IMR-90 (cell line): ENCODE measurements around the gene PSME4. TPM values are rescaled to one million over a fixed set of nuclear protein-coding genes. Genes with fewer than 3 reads are reported as not detected.

Experiments
- ATAC-seq: fragments of 200-7000 bp; cut with Tn5 transposase; 2 replicates; pipeline ENCODE4 v1.9.1; 2020; ENCODE audit warnings: low read depth, mild to moderate bottlenecking, moderate library complexity
- BruUV-seq: library from RNA; stranded (reverse); fragments of 400-500 nt; replicated peaks from 2 replicates; lab custom pipeline; 2021; lab: Mats Ljungman, UMichigan
- CTCF ChIA-PET: fragments of 300-600 bp; formaldehyde crosslinking; extraction: SDS; loops from one replicate; lab custom pipeline; 2021; ENCODE audit warnings: antibody characterized with exemption; lab: Yijun Ruan, JAX
- POLR2A ChIA-PET: fragments of 300-600 bp; sonication (Branson Sonifier 250); formaldehyde crosslinking; loops from one replicate; lab custom pipeline; 2022; ENCODE audit warnings: antibody characterized with exemption; ENCODE audit not compliant: unreplicated experiment; lab: Charles Lee
- DNase-seq: peaks from one replicate; pipeline ENCODE4 v3.0.0; 2013
- H2AFZ ChIP-seq: replicated peaks from 2 replicates; pipeline ENCODE3; 2013; ENCODE audit warnings: low read length, mild to moderate bottlenecking; ENCODE audit not compliant: poor library complexity
- H2AK5ac ChIP-seq: 2 replicates; pipeline ENCODE4 v1.6.1; 2013; ENCODE audit warnings: low read depth, low read length, inconsistent platforms
- H2AK9ac ChIP-seq: replicated peaks from 2 replicates; pipeline ENCODE3; 2013; ENCODE audit warnings: mild to moderate bottlenecking, low read depth, low read length, moderate library complexity; ENCODE audit not compliant: poor library complexity
- H2BK120ac ChIP-seq: 2 replicates; pipeline ENCODE4 v1.6.1; 2013; ENCODE audit warnings: low read depth, low read length, inconsistent platforms
- H2BK15ac ChIP-seq: 3 replicates; pipeline ENCODE4 v1.6.1; 2013; ENCODE audit warnings: low read depth, low read length, inconsistent platforms
- H2BK20ac ChIP-seq: 2 replicates; pipeline ENCODE4 v1.6.1; 2013; ENCODE audit warnings: low read depth, mild to moderate bottlenecking, inconsistent platforms, low read length, moderate library complexity
- H2BK5ac ChIP-seq: 2 replicates; pipeline ENCODE4 v1.6.1; 2013; ENCODE audit warnings: mild to moderate bottlenecking, low read depth, low read length, inconsistent platforms; ENCODE audit not compliant: poor library complexity, severe bottlenecking
- H3K14ac ChIP-seq: replicated peaks from 2 replicates; pipeline ENCODE4 v1.6.1; 2013; ENCODE audit warnings: low read depth, low read length, inconsistent platforms
- H3K18ac ChIP-seq: 2 replicates; pipeline ENCODE4 v1.6.1; 2013; ENCODE audit warnings: low read depth, low read length, control low read depth
- H3K23ac ChIP-seq: 2 replicates; pipeline ENCODE4 v1.6.1; 2013; ENCODE audit warnings: low read depth, low read length, inconsistent platforms
- H3K27ac ChIP-seq: 2 replicates; pipeline ENCODE4 v1.5.1; 2013; ENCODE audit warnings: mild to moderate bottlenecking, control low read depth, low read length; ENCODE audit not compliant: insufficient read depth
- H3K27me3 ChIP-seq: 2 replicates; pipeline ENCODE4 v1.6.1; 2013; ENCODE audit warnings: low read length; ENCODE audit not compliant: control insufficient read depth, insufficient read depth
- H3K36me3 ChIP-seq: 2 replicates; pipeline ENCODE4 v1.6.1; 2013; ENCODE audit warnings: low read length, mixed read lengths; ENCODE audit not compliant: control insufficient read depth, insufficient read depth
- H3K4ac ChIP-seq: 2 replicates; pipeline ENCODE4 v1.6.1; 2013; ENCODE audit warnings: low read depth, low read length, inconsistent platforms
- H3K4me1 ChIP-seq: 2 replicates; pipeline ENCODE4 v1.6.1; 2013; ENCODE audit warnings: low read length, mixed read lengths; ENCODE audit not compliant: control insufficient read depth, insufficient read depth
- H3K4me2 ChIP-seq: 2 replicates; pipeline ENCODE4 v1.6.1; 2013; ENCODE audit warnings: low read depth, mild to moderate bottlenecking, control low read depth, low read length, moderate library complexity
- H3K4me3 ChIP-seq: 2 replicates; pipeline ENCODE4 v1.5.1; 2013; ENCODE audit warnings: low read depth, mild to moderate bottlenecking, control low read depth, low read length, moderate library complexity; ENCODE audit not compliant: insufficient read depth
- H3K56ac ChIP-seq: 2 replicates; pipeline ENCODE4 v1.6.1; 2013; ENCODE audit warnings: low read length, inconsistent platforms; ENCODE audit not compliant: insufficient read depth; ENCODE audit errors: extremely low read depth
- H3K79me1 ChIP-seq, 2 experiments: 2 replicates each; pipeline ENCODE4 v1.6.1; 2013; ENCODE audit warnings: low read length in 2 of 2, inconsistent platforms in 1 of 2, low read depth in 1 of 2
- H3K9ac ChIP-seq: 2 replicates; pipeline ENCODE4 v1.6.1; 2013; ENCODE audit warnings: low read depth, low read length, control low read depth
- H3K9me1 ChIP-seq: 2 replicates; pipeline ENCODE4 v1.6.1; 2013; ENCODE audit warnings: low read length, inconsistent platforms; ENCODE audit not compliant: insufficient read depth
- H3K9me3 ChIP-seq: 2 replicates; pipeline ENCODE4 v1.6.1; 2013; ENCODE audit warnings: low read length; ENCODE audit not compliant: control insufficient read depth, insufficient read depth
- H4K20me1 ChIP-seq: 2 replicates; pipeline ENCODE4 v1.6.1; 2013; ENCODE audit warnings: low read length, inconsistent platforms; ENCODE audit not compliant: insufficient read depth
- H4K5ac ChIP-seq: 2 replicates; pipeline ENCODE4 v1.6.1; 2013; ENCODE audit warnings: mild to moderate bottlenecking, low read depth, low read length, control low read depth
- H4K8ac ChIP-seq, 2 experiments: 2 replicates each; pipeline ENCODE4 v1.6.1; 2013; ENCODE audit warnings: low read depth in 2 of 2, low read length in 2 of 2, control low read depth in 1 of 2, inconsistent platforms in 1 of 2
- H4K91ac ChIP-seq: 2 replicates; pipeline ENCODE4 v1.6.1; 2013; ENCODE audit warnings: low read depth, low read length, inconsistent platforms; ENCODE audit not compliant: insufficient read depth
- BHLHE40 ChIP-seq: fragments of 150-350 bp; IDR thresholded peaks from 2 replicates; pipeline ENCODE4 v1.6.1; 2016; ENCODE audit warnings: mild to moderate bottlenecking, low read depth, low read length
- CEBPB ChIP-seq: IDR thresholded peaks from 2 replicates; pipeline ENCODE4 v1.6.1; 2012; ENCODE audit warnings: low read depth, low read length, improper control_type of control experiment
- CHD1 ChIP-seq: IDR thresholded peaks from 2 replicates; pipeline ENCODE4 v1.6.1; 2012; ENCODE audit warnings: low read depth, low read length, improper control_type of control experiment
- ELK1 ChIP-seq: fragments of 150-350 bp; IDR thresholded peaks from 2 replicates; pipeline ENCODE4 v1.6.1; 2016; ENCODE audit warnings: low read depth, mild to moderate bottlenecking, low read length, moderate library complexity, borderline replicate concordance
- FOS ChIP-seq: fragments of 150-350 bp; IDR thresholded peaks from 2 replicates; pipeline ENCODE4 v1.6.1; 2016; ENCODE audit warnings: low read depth, low read length
- MAFK ChIP-seq: IDR thresholded peaks from 2 replicates; pipeline ENCODE4 v1.6.1; 2012; ENCODE audit warnings: low read depth, low read length, improper control_type of control experiment
- MAZ ChIP-seq: IDR thresholded peaks from 2 replicates; pipeline ENCODE4 v1.6.1; 2012; ENCODE audit warnings: low read depth, mild to moderate bottlenecking, low read length, improper control_type of control experiment, moderate library complexity, borderline replicate concordance
- NFE2L2 ChIP-seq: fragments of 150-350 bp; IDR thresholded peaks from 2 replicates; pipeline ENCODE4 v1.6.1; 2016; ENCODE audit warnings: low read depth, mild to moderate bottlenecking, low read length
- POLR2A ChIP-seq: IDR thresholded peaks from 2 replicates; pipeline ENCODE4 v1.6.1; 2012; ENCODE audit warnings: mild to moderate bottlenecking, low read depth, low read length
- RAD21 ChIP-seq: IDR thresholded peaks from 2 replicates; pipeline ENCODE4 v1.6.1; 2012; ENCODE audit warnings: low read length, improper control_type of control experiment
- RCOR1 ChIP-seq: IDR thresholded peaks from 2 replicates; pipeline ENCODE4 v1.6.1; 2012; ENCODE audit warnings: mild to moderate bottlenecking, low read length, improper control_type of control experiment; ENCODE audit not compliant: insufficient replicate concordance
- SMC3 ChIP-seq: fragments of 150-350 bp; IDR thresholded peaks from 2 replicates; pipeline ENCODE4 v1.6.1; 2016; ENCODE audit warnings: low read depth, mild to moderate bottlenecking, antibody characterized with exemption, low read length, moderate library complexity
- USF2 ChIP-seq: fragments of 150-350 bp; IDR thresholded peaks from 2 replicates; pipeline ENCODE4 v1.6.1; 2017; ENCODE audit warnings: mild to moderate bottlenecking, antibody characterized with exemption, low read length, low read depth
- WGBS, 2 experiments: methylation state at CpG; one replicate each; pipeline versions ENCODE4 v1.1.5 to v1.1.7; 2013; ENCODE audit warnings: missing lambda C conversion rate in 2 of 2; ENCODE audit not compliant: insufficient read length in 1 of 2; ENCODE audit errors: extremely low coverage in 2 of 2; 5-methylcytosine and 5-hydroxymethylcytosine counted together
- dilution Hi-C: fragments of 300-500 bp; cut with HindIII; formaldehyde crosslinking; loops from one replicate; pipeline ENCODE4 v1.14.3; 2018; ENCODE audit warnings: low sequenced_read_pairs; ENCODE audit not compliant: unreplicated experiment
- in situ Hi-C: fragments of 300-500 bp; cut with MboI; formaldehyde crosslinking; loops from 3 replicates; pipeline ENCODE4 v1.14.3; 2019; ENCODE audit warnings: low sequenced_read_pairs, inconsistent platforms, mixed read lengths
- intact Hi-C: fragments of 100-400 bp; cut with micrococcal nuclease; formaldehyde crosslinking; loops from 2 replicates; pipeline ENCODE4 v1.10.0; 2022
- polyA plus RNA-seq, 3 experiments: library from polyadenylated mRNA; depleted of rRNA; stranded (reverse); fragments of >200 nt; gene quantifications; 2 replicates each; pipeline ENCODE4 v1.2.3, GENCODE V29; 2012; ENCODE audit warnings: low replicate concordance in 1 of 3
- total RNA-seq: library from RNA; depleted of rRNA; stranded (reverse); fragments of >200 nt; gene quantifications from 2 replicates; pipeline ENCODE4 v1.2.3, GENCODE V29; 2012

PSME4 gene
- total and polyA plus RNA-seq, 2 of the 4 experiments (the other 2 are of a cell fraction), result 28.2 to 61.3 TPM

GRCh38 chr2:53939656-53940055 lies 31.1 kb downstream of the PSME4 start:
- Histone ChIP-seq H4K20me1 (0 out of 2 replicates have a peak, but pooled peaks cover 4% of the 10 kb centered on the region), H2BK5ac (peak overlapping the region; percentile 66), H4K5ac (no peak overlapping the region), H3K4ac (no peak overlapping the region), H2AFZ (no peak overlapping the region), H2BK20ac (no peak overlapping the region), H3K79me1 (peaks cover 12 to 36% of the 10 kb centered on the region in 2 experiments), H3K56ac (no peak overlapping the region), H3K9ac (no peak overlapping the region), H3K18ac (no peak overlapping the region), H3K4me1 (no peaks in the 10 kb centered on the region), H3K23ac (no peak overlapping the region), H2AK5ac (no peak overlapping the region), H3K9me3 (no peaks in the 10 kb centered on the region), H3K14ac (no peak overlapping the region), H4K91ac (no peak overlapping the region), H2AK9ac (no peak overlapping the region), H2BK15ac (no peak overlapping the region), H3K36me3 (peaks cover 12% of the 10 kb centered on the region), H4K8ac (no peak overlapping the region), H3K4me2 (peak overlapping the region; percentile 31; the same call in 1 of the 2 replicates), H3K9me1 (0 out of 2 replicates have a peak, but pooled peaks cover 2% of the 10 kb centered on the region), H3K4me3 (no peak overlapping the region), H3K27ac (no peak overlapping the region), H2BK120ac (no peak overlapping the region), H3K27me3 (no peaks in the 10 kb centered on the region)
- WGBS, 2 experiments, result no CpG with 5 or more reads among the region's 4 CpGs
- ChIA-PET POLR2A (interaction anchor here (1.0 kb wide), 1 partner anchor 20 kb away, joined by 3 read pairs; no protein-coding TSS in a partner anchor), CTCF (no interaction called here)
- in situ Hi-C loops, result no loop called here
- ATAC-seq, result peak; percentile 51; the same call in 1 of the 2 replicates
- TF ChIP-seq BHLHE40 (no peak), CHD1 (no peak), NFE2L2 (no peak), USF2 (no peak), POLR2A (no peak), MAFK (no peak), FOS (no peak), SMC3 (no peak), RAD21 (no peak), ELK1 (no peak), RCOR1 (no peak), CEBPB (no peak), MAZ (no peak)
- no TSS peak for BruUV-seq
- intact Hi-C loops, result no loop called here
- dilution Hi-C loops, result no loop called here
- peak; percentile 53 for DNase-seq
